PC-9 (cell line): ENCODE data around the gene FNDC7. TPM values are rescaled to one million over a fixed set of nuclear protein-coding genes. Genes with fewer than 3 reads are reported as not detected.
A peak's percentile ranks its signal among the peaks of the same experiment; 100 is the strongest.

Source experiments
- BruUV-seq: library from RNA; stranded (reverse); fragments of 400-500 nt; replicated peaks from 2 replicates; lab custom pipeline; 2021; lab: Mats Ljungman, UMichigan
- CTCF ChIA-PET: fragments of 300-600 bp; sonication (Branson Sonifier 250); formaldehyde crosslinking; loops from one replicate; lab custom pipeline; 2022; ENCODE audit warnings: antibody characterized with exemption; lab: Charles Lee
- POLR2A ChIA-PET: fragments of 300-600 bp; sonication (Branson Sonifier 250); formaldehyde crosslinking; loops from one replicate; lab custom pipeline; 2022; ENCODE audit warnings: antibody characterized with exemption; ENCODE audit not compliant: unreplicated experiment; lab: Charles Lee
- DNase-seq, 2 experiments: peaks; one replicate each; pipeline versions ENCODE4 v3.0.0 to v3.0.0-alpha.2; 2015 to 2022; ENCODE audit warnings: mixed read lengths in 1 of 2
- H2AFZ ChIP-seq: fragments of 200-600 bp; sonication (generic); 2 replicates; pipeline ENCODE4 v1.8.1; 2017; ENCODE audit warnings: antibody characterized with exemption
- H3F3A ChIP-seq: fragments of 200-600 bp; sonication (generic); 2 replicates; pipeline ENCODE4 v1.8.1; 2017; ENCODE audit warnings: antibody characterized with exemption, mild to moderate bottlenecking, low read depth; ENCODE audit not compliant: insufficient read depth
- H3K27ac ChIP-seq: fragments of 200-600 bp; sonication (generic); 2 replicates; pipeline ENCODE4 v1.6.1; 2016; ENCODE audit warnings: mixed run types
- H3K27me3 ChIP-seq: fragments of 200-600 bp; sonication (generic); 2 replicates; pipeline ENCODE4 v1.6.1; 2016; ENCODE audit warnings: low read depth, mixed run types; ENCODE audit not compliant: insufficient read depth
- H3K36me3 ChIP-seq: fragments of 200-600 bp; sonication (generic); 2 replicates; pipeline ENCODE4 v1.6.1; 2016; ENCODE audit warnings: low read depth, mixed run types
- H3K4me1 ChIP-seq: fragments of 200-600 bp; sonication (generic); replicated peaks from 2 replicates; pipeline ENCODE4 v1.6.1; 2016; ENCODE audit warnings: mixed run types; ENCODE audit not compliant: insufficient read depth
- H3K4me2 ChIP-seq: fragments of 200-600 bp; sonication (generic); 2 replicates; pipeline ENCODE4 v1.6.1; 2017; ENCODE audit warnings: mixed run types
- H3K4me3 ChIP-seq: fragments of 200-600 bp; sonication (generic); 2 replicates; pipeline ENCODE4 v1.6.1; 2016; ENCODE audit warnings: mixed run types
- H3K79me2 ChIP-seq: fragments of 200-600 bp; sonication (generic); 2 replicates; pipeline ENCODE4 v1.6.1; 2017; ENCODE audit warnings: low read depth, mixed run types
- H3K9me2 ChIP-seq: fragments of 200-600 bp; sonication (generic); 2 replicates; pipeline ENCODE4 v1.8.1; 2017; ENCODE audit warnings: mild to moderate bottlenecking; ENCODE audit not compliant: insufficient read depth
- H3K9me3 ChIP-seq: fragments of 200-600 bp; sonication (generic); 2 replicates; pipeline ENCODE4 v1.8.1; 2016; ENCODE audit warnings: low read depth; ENCODE audit not compliant: insufficient read depth
- H4K20me1 ChIP-seq: fragments of 200-600 bp; sonication (generic); 2 replicates; pipeline ENCODE4 v1.8.1; 2017; ENCODE audit not compliant: insufficient read depth
- CTCF ChIP-seq: fragments of 200-600 bp; sonication (generic); conservative IDR thresholded peaks from 2 replicates; pipeline ENCODE4 v1.6.1; 2017; ENCODE audit warnings: mixed run types, antibody characterized with exemption, mild to moderate bottlenecking, moderate library complexity
- EZH2 ChIP-seq: fragments of 200-600 bp; sonication (generic); IDR thresholded peaks from 2 replicates; pipeline ENCODE4 v1.8.0; 2017; ENCODE audit warnings: antibody characterized with exemption, low read depth
- intact Hi-C: fragments of 100-400 bp; cut with micrococcal nuclease; formaldehyde crosslinking; loops from one replicate; pipeline ENCODE4 v1.10.0; 2022; ENCODE audit not compliant: unreplicated experiment
- total RNA-seq: library from RNA; stranded (reverse); gene quantifications from 2 replicates; pipeline ENCODE4 v1.2.3, GENCODE V29; 2021

Gene FNDC7
- total RNA-seq, 1 experiment from 2014 or later = 0.20 TPM

- no peak for DNase-seq
- BruUV-seq = no TSS peak
- Histone ChIP-seq H3F3A (peaks cover 4% of the 10 kb centered on the region), H2AFZ (no peak overlapping the region), H3K9me2 (no peaks in the 10 kb centered on the region), H3K27ac (no peak overlapping the region), H3K36me3 (no peaks in the 10 kb centered on the region), H3K9me3 (no peaks in the 10 kb centered on the region), H3K27me3 (no peaks in the 10 kb centered on the region), H3K4me2 (no peak overlapping the region), H3K4me3 (no peak overlapping the region), H3K79me2 (no peaks in the 10 kb centered on the region), H3K4me1 (peaks cover 9% of the 10 kb centered on the region; the same call in 1 of the 2 replicates), H4K20me1 (no peaks in the 10 kb centered on the region)
- intact Hi-C loops = no loop called here
- POLR2A ChIA-PET = no interaction called here
- CTCF ChIA-PET = no interaction called here
- TF ChIP-seq EZH2 = no peak
- no peak for TF ChIP-seq CTCF
Observed at GRCh38 chr1:108685529-108685928, 27.2 kb upstream of the FNDC7 start.

GRCh38 chr1:108686614-108687313 is 25.9 kb upstream of the FNDC7 start:
- Histone ChIP-seq H4K20me1 (no peaks in the 10 kb centered on the region), H3K79me2 (peaks cover 12% of the 10 kb centered on the region), H3K27me3 (no peaks in the 10 kb centered on the region), H3K4me2 (no peak overlapping the region), H3K4me3 (no peak overlapping the region), H3K4me1 (peaks cover 12% of the 10 kb centered on the region), H3K9me2 (no peaks in the 10 kb centered on the region), H3F3A (peaks cover 4% of the 10 kb centered on the region), H3K27ac (no peak overlapping the region), H3K9me3 (no peaks in the 10 kb centered on the region), H2AFZ (no peak overlapping the region), H3K36me3 (no peaks in the 10 kb centered on the region)
- TF ChIP-seq CTCF (no peak), EZH2 (no peak)
- BruUV-seq = no TSS peak
- intact Hi-C loops = no loop called here
- ChIA-PET POLR2A (no interaction called here), CTCF (interaction anchor here (0.6 kb wide), 1 partner anchor 103 kb away, joined by 3 read pairs; no protein-coding TSS in a partner anchor)
- no peak for DNase-seq

GRCh38 chr1:108691128-108691941 is 21.4 kb upstream of the FNDC7 start:
- Histone ChIP-seq H3K4me1 (peaks cover 25% of the 10 kb centered on the region), H3K27ac (peak overlapping the region; percentile 79), H3K9me3 (no peaks in the 10 kb centered on the region), H3K36me3 (peaks cover 30% of the 10 kb centered on the region), H4K20me1 (peaks cover 34% of the 10 kb centered on the region), H2AFZ (peak overlapping the region; percentile 91), H3F3A (peaks cover 22% of the 10 kb centered on the region), H3K9me2 (no peaks in the 10 kb centered on the region), H3K4me2 (peak overlapping the region; percentile 86), H3K4me3 (peak overlapping the region; percentile 93), H3K27me3 (no peaks in the 10 kb centered on the region), H3K79me2 (peaks cover 56% of the 10 kb centered on the region)
- TF ChIP-seq CTCF (no peak), EZH2 (no peak)
- DNase-seq = peak in 1 of 2 experiments; percentile 57
- intact Hi-C loops = loop anchor here (10.0 kb wide), 1 partner anchor 203 kb away; no protein-coding TSS in a partner anchor
- POLR2A ChIA-PET = interaction anchor here (0.5 to 1.5 kb wide), 5 partner anchors 30 to 909 kb away, joined by 3 to 10 read pairs (median 5); partner anchors contain the start of gene HENMT1
- TSS peak; percentile 85 for BruUV-seq
- CTCF ChIA-PET = interaction anchor here (0.5 kb wide), 1 partner anchor 224 kb away, joined by 4 read pairs; no protein-coding TSS in a partner anchor
